Nephron progenitor cell (in vitro differentiated cells): ENCODE measurements around the gene NDUFS6.
A peak's percentile ranks its signal among the peaks of the same experiment; 100 is the strongest.

Experiments
- DNase-seq: peaks from one replicate; pipeline ENCODE4 v3.0.0; 2021
- H3K27ac Mint-ChIP-seq: 2 replicates; pipeline ENCODE4 v1.8.0; 2021; ENCODE audit warnings: mild to moderate bottlenecking, moderate library complexity, mixed read lengths
- H3K27me3 Mint-ChIP-seq: 2 replicates; pipeline ENCODE4 v1.8.0; 2021; ENCODE audit warnings: mild to moderate bottlenecking, low read depth, mixed read lengths; ENCODE audit not compliant: poor library complexity
- H3K36me3 Mint-ChIP-seq: 2 replicates; pipeline ENCODE4 v1.8.0; 2021; ENCODE audit warnings: low read depth, mixed read lengths
- H3K4me1 Mint-ChIP-seq: 2 replicates; pipeline ENCODE4 v1.8.0; 2021; ENCODE audit warnings: mixed read lengths
- H3K4me3 Mint-ChIP-seq: 2 replicates; pipeline ENCODE4 v1.8.0; 2021; ENCODE audit warnings: mild to moderate bottlenecking, moderate library complexity, mixed read lengths
- H3K9me3 Mint-ChIP-seq: 2 replicates; pipeline ENCODE4 v1.8.0; 2021; ENCODE audit warnings: mild to moderate bottlenecking, moderate library complexity, mixed read lengths
- TF ChIP-seq, protein P1 (sequence below): fragments of 200-600 bp; sonication (generic); IDR thresholded peaks from 2 replicates; pipeline ENCODE4 v1.5.0; 2021; ENCODE audit warnings: antibody characterized with exemption

Gene NDUFS6

GRCh38 chr5:1760656-1761452 is 40.4 kb upstream of the NDUFS6 start:
- DNase-seq = no peak
- Mint-ChIP-seq H3K9me3 (peaks cover 20% of the 10 kb centered on the region), H3K4me3 (no peak overlapping the region)

GRCh38 chr5:1761453-1761755 is 39.8 kb upstream of the NDUFS6 start:
- TF ChIP-seq, protein P1, sequence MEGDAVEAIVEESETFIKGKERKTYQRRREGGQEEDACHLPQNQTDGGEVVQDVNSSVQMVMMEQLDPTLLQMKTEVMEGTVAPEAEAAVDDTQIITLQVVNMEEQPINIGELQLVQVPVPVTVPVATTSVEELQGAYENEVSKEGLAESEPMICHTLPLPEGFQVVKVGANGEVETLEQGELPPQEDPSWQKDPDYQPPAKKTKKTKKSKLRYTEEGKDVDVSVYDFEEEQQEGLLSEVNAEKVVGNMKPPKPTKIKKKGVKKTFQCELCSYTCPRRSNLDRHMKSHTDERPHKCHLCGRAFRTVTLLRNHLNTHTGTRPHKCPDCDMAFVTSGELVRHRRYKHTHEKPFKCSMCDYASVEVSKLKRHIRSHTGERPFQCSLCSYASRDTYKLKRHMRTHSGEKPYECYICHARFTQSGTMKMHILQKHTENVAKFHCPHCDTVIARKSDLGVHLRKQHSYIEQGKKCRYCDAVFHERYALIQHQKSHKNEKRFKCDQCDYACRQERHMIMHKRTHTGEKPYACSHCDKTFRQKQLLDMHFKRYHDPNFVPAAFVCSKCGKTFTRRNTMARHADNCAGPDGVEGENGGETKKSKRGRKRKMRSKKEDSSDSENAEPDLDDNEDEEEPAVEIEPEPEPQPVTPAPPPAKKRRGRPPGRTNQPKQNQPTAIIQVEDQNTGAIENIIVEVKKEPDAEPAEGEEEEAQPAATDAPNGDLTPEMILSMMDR = no peak
- Mint-ChIP-seq H3K9me3 (peaks cover 20% of the 10 kb centered on the region), H3K4me1 (peaks cover 29% of the 10 kb centered on the region), H3K4me3 (no peak overlapping the region), H3K27me3 (peaks cover 20% of the 10 kb centered on the region), H3K27ac (no peak overlapping the region), H3K36me3 (no peaks in the 10 kb centered on the region)
- no peak for DNase-seq

More at GRCh38 chr5:1760656-1761452, 40.4 kb upstream of the NDUFS6 start:
- TF ChIP-seq, protein P1 = no peak
- Mint-ChIP-seq H3K36me3 (no peaks in the 10 kb centered on the region), H3K27me3 (peaks cover 20% of the 10 kb centered on the region), H3K27ac (no peak overlapping the region), H3K4me1 (peaks cover 34% of the 10 kb centered on the region)

GRCh38 chr5:1762121-1762882 is 38.9 kb upstream of the NDUFS6 start:
- no peaks in the 10 kb centered on the region for H3K36me3 Mint-ChIP-seq
- H3K27me3 Mint-ChIP-seq = peaks cover 20% of the 10 kb centered on the region
- no peak overlapping the region for H3K4me3 Mint-ChIP-seq
- peaks cover 15% of the 10 kb centered on the region for H3K9me3 Mint-ChIP-seq
- H3K4me1 Mint-ChIP-seq = peaks cover 29% of the 10 kb centered on the region
- DNase-seq = no peak
- TF ChIP-seq, protein P1 = no peak
- H3K27ac Mint-ChIP-seq = no peak overlapping the region

- peaks cover 31% of the 10 kb centered on the region for H3K4me1 Mint-ChIP-seq
- H3K27me3 Mint-ChIP-seq = peaks cover 20% of the 10 kb centered on the region
- H3K4me3 Mint-ChIP-seq = no peak overlapping the region
- TF ChIP-seq, protein P1 = no peak
- no peak for DNase-seq
- peaks cover 10% of the 10 kb centered on the region for H3K9me3 Mint-ChIP-seq
- H3K36me3 Mint-ChIP-seq = no peaks in the 10 kb centered on the region
- no peak overlapping the region for H3K27ac Mint-ChIP-seq
Measured at GRCh38 chr5:1762883-1763547, 38.2 kb upstream of the NDUFS6 start.

- H3K27me3 Mint-ChIP-seq = peaks cover 20% of the 10 kb centered on the region
- H3K36me3 Mint-ChIP-seq = no peaks in the 10 kb centered on the region
- H3K27ac Mint-ChIP-seq = no peak overlapping the region
- H3K4me3 Mint-ChIP-seq = no peak overlapping the region
- DNase-seq = peak; percentile 61
- peaks cover 5% of the 10 kb centered on the region for H3K9me3 Mint-ChIP-seq
- TF ChIP-seq, protein P1 = peak; percentile 70
- peaks cover 34% of the 10 kb centered on the region for H3K4me1 Mint-ChIP-seq
Measured at GRCh38 chr5:1763548-1763911, 37.7 kb upstream of the NDUFS6 start.
